Left colon (tissue), 2 donors: ENCODE results near the gene SLC1A4. TPM values are rescaled to one million over a fixed set of nuclear protein-coding genes. Genes with fewer than 3 reads are reported as not detected.
"Not testable (repeated sequence)": the region's sequence is repeated elsewhere in the genome, so short reads cannot be mapped to it uniquely, and the experiment has no call there.

ENCODE experiments used
- ATAC-seq: fragments of 200-7000 bp; cut with Tn5 transposase; one replicate; pipeline ENCODE4 v1.9.1; 2020; ENCODE audit warnings: mild to moderate bottlenecking, moderate library complexity
- DNase-seq, 2 donors: peaks; one replicate each; pipeline ENCODE4 v3.0.0-alpha.2; 2020
- intact Hi-C, 2 donors: fragments of 100-400 bp; cut with DNase I in 1 of 2; cut with micrococcal nuclease in 1 of 2; formaldehyde crosslinking; loops; one replicate each; pipeline versions ENCODE4 v1.11.2 to v1.14.0; 2022; cut with DNase I, micrococcal nuclease
- total RNA-seq, 2 donors: library from RNA; stranded (reverse); fragmentation: NEBNext Ultra II Directional; extraction: Animal tissue kit (Norgen Biotek cat#: 25700); gene quantifications; one replicate each; pipeline ENCODE4 v1.2.1, GENCODE V29; 2021
- donor health status: DM: no; HTN: no; CAD: no.
- donor health status: DM: yes; HTN: yes; CAD: no.

Gene SLC1A4
- total RNA-seq, 2 donors from 2014 or later, result 10.8 to 12.5 TPM

DNA sequence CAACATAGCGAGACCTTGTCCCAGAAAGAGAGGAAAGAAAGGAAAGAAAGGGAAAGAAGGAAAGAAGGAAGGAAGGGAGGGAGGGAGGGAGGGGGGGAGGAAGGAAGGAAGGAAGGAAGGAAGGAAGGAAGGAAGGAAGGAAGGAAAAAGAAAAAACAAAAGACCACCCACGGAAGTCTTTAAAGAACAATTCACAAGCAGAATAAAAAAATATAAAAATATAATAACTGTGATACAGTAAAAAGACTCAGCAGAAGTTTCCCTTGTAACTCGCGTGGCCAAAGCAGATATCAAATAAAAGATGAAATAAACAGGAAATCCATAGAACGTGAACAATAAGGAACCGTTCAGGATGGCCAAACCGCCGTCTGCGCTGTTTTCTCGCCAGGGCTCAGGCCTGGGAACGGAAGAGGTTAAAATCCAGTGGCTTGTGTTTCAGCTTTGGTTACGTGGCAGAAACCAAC, 1.2 kb upstream of the SLC1A4 start:
- DNase-seq, result no peak
- intact Hi-C loops, result no loop called here
- no peak for ATAC-seq

DNA sequence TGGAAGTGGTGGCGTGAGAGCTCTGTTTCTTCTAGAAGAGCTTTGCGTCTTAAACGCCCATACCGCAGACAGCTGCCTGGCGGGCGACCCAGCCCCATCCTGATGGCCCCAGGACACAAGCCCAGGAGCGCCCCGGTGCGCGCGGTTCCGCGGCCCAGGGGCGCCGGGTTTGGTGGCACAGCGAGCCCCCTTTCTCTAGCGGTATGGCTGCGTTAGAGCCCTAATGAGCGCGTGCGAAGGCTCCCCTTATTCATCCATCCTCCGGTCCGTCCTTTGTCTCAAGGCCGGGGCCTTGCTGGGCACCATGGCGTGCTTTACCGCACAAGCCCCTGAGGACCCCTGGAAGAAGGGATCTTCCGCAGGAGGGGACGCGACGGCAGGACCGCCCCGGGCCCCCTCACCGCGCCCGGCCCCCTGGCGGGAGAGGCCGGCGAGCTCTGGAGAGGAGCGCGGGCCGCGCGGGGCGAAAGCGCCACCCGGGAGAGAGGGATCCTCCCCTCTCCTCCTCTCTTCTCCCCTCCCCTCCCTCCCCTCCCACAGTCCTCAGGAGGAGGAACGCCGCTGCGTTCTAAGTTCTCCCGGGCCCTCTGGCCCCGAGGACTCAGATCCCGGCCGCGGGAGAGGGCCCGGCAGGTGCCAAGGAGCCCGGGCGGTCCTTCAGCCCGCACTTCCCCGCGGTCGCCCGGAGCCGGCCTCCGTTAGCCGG, 626 bp upstream of the SLC1A4 start:
- ATAC-seq (peak; percentile 64), DNase-seq (peak; percentile 72 to 73)
- intact Hi-C loops, result no loop called here

DNA sequence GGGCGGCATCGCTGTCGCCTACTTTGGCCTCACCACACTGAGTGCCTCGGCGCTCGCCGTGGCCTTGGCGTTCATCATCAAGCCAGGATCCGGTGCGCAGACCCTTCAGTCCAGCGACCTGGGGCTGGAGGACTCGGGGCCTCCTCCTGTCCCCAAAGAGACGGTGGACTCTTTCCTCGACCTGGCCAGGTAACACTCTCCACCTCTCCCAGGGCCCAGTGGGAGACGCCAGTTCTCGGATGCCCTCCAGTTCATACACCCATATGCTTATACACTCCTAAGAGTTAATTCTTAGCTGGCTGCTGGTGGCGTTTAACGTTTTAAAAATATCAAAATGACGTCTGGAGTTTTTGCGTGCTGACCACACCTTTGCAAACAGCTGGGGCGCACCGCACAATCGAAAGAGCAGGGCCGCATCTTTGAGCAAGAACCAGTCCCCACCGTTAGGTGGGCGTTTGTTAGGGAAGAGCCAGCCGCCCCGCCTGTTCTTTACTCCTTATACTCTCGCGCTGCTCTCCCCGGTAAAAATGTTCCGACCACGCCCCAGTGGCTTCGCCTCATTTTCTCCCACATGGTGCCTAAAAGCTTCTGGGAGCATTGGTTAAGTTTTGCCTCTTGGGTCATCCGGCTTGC, 899 bp downstream of the SLC1A4 start:
- intact Hi-C loops, result no loop called here
- ATAC-seq (peak; percentile 0), DNase-seq (peak; percentile 33 to 42)

DNA sequence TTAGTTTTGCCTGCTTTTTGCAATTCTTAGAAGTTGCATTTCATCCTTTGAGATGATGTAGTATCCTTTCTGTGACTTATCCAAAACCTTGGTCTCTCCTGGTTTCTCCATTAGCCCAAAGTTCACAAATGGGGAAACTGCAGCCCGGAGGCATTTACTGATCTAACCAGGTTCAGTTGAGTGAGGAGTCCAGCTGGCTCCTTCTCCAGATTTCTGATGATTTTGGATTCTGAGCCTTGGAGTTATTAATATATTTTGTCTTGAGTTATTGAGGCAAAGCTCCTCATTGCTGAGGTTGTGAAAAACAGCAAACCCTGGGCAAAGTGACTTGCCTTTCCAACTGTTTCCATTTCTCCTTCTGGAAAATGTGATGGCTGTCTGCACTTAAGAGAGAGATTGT, 1.7 kb downstream of the SLC1A4 start:
- ATAC-seq, result no peak
- no peak for DNase-seq
- intact Hi-C loops, result no loop called here

DNA sequence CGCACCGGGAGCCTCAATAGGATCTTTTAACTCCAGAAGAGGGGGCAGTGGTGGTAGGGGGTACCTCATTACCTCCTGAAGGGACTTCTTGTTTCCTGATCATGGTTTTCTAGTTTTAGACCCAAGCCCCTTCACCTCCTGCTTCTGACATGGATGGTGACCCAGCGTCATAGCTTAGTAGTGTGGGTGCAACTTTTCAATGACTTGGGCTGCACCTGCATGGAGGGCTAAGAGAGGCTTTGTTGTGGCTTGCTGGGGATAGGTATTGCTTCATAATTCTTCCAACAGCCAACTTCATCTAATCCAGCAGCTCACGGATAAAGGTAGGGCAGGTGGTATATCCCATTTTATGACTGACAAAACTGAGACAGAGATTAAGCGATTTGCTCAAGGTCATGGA, 3.0 kb downstream of the SLC1A4 start:
- no peak for DNase-seq
- ATAC-seq, result no peak
- intact Hi-C loops, result no loop called here

DNA sequence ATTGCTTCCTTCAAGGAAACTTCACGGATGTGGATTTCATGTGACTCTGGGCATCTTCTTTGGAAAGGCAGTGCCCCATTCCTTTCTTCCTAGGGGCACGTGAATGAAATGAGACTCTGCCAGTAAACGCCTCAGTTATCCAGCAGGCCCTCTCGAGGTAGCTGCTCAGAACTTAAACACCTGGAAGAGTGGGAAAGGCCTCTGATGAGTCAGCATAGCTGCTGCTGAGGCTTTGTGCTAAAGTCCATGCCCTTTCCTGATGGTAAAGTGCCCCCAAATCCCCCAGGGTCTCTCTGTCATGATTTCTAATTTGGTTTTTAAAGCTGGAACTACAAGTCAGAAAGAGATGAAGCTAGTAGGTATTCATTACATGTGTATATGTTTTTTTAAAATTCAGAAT, 3.8 kb downstream of the SLC1A4 start:
- DNase-seq (no peak), ATAC-seq (no peak)
- intact Hi-C loops, result no loop called here

DNA sequence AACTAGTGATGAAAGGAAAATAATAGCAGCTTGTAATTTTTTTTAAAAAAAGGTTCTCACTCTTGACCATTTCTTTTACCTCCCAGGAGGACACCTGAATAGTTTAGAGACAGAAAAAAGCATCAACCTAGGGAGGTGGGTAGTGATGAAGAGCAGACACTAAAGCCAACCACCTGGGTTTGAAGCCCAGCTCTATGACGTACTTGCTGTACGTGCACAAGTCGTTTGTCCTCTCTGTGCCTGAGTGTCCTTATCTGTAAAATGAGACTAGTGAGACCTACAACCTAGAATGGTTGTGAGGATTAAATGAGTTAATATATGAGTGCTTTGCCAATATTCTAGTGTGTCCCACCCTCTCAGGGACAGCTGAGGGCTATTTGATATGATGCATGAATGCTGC, 5.8 kb downstream of the SLC1A4 start:
- no peak for ATAC-seq
- no peak for DNase-seq
- intact Hi-C loops, result no loop called here

DNA sequence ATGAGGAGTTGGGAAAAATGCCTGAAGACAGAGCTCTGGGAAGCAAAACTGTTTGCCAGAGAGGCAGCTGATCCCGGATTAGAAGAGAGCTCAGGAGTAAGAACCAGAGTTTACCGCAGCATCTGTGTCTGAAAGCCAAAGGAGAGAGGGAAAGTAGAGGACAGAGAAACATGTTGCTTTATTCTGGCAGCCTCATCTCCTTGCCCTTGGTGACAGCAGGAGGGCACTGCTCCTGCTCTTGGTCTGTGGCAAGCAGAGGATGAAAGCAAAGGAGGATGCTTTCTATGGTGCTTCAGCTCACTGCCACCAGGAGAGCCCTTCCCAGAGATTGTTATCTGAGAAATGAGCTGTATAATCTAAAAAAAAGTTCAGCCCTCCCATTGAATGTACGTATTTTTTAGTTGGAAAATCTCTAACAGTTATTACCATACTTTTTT, 7.7 kb downstream of the SLC1A4 start:
- ATAC-seq, result no peak
- intact Hi-C loops, result no loop called here
- DNase-seq, result no peak

DNA sequence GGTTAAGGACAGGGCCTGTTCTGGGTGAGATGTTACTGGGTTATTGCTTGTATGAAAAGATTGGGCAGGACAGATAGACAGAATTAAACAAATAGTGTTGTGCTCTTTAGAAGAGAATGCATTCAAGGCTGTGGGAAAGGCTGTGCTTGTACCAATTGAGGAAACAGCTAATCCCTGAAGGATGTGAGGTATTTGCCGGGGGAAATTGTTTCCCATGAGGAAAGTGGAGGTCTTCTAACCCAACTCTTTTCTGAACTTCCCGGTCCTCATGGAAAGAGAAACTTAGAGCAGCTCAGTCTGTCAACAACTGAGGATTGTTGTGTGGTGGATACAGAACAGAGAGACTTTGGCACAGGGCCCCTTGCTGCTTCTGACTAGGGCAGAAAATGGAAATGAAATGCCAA, 9.5 kb downstream of the SLC1A4 start:
- intact Hi-C loops, result no loop called here
- ATAC-seq (no peak), DNase-seq (no peak)

DNA sequence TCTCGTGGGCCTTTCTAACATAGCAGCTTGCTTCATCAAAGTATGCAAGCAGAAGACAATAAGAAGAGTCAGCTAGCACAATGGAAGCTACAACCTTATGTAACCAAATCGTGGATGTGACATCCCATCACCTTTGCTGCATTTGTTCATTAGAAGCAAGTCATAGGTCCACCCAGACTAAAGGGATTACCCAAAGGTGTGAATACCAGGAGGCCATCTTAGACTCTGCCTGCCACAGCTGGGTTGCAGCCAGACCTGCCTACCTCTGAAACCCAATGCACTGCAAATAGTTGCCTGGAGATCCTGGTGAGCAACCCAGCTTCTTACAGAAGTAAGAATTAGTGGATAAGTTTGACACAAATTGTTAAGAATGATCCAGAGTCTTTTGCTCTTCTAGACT, 10.6 kb downstream of the SLC1A4 start:
- no peak for DNase-seq
- intact Hi-C loops, result no loop called here
- no peak for ATAC-seq

DNA sequence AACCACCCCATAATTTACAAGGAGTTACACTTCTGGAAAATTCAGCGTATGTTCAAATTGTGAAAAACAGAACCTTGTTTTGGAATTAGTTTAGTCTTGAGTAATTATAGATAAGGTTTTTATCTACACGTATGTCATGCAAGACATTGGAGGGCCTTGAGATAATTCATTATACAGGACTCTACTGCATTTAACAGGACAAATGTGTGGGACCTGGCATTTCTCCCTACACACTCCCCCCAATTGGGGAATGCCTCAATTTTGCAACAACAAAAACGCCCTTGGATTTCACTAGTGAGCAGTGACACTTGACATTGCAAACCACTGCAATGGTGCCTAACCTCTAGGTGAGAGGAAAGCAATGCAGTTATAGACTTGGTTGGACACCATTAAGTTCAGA, 11.4 kb downstream of the SLC1A4 start:
- intact Hi-C loops, result no loop called here
- no peak for DNase-seq
- ATAC-seq, result no peak

DNA sequence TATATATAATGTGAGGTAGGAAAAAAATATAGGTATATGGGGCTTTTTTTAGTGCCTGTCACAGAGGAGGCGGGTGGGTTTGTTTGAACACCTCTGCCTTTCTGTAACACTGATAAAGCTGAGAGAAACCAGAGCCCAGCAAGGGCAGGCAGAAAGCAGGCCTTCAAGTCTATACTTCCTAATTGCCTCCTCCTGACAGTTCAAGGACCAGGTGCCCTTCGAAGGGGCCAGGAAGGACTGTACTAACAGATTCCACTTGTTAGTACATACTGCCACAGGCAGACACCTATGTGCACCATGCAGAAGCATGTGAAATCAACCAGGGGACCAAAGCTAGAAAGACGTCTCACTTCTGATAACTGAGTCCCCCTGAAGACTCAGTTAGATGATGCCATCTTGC, 13.8 kb downstream of the SLC1A4 start:
- DNase-seq, result no peak
- intact Hi-C loops, result no loop called here
- ATAC-seq, result no peak

DNA sequence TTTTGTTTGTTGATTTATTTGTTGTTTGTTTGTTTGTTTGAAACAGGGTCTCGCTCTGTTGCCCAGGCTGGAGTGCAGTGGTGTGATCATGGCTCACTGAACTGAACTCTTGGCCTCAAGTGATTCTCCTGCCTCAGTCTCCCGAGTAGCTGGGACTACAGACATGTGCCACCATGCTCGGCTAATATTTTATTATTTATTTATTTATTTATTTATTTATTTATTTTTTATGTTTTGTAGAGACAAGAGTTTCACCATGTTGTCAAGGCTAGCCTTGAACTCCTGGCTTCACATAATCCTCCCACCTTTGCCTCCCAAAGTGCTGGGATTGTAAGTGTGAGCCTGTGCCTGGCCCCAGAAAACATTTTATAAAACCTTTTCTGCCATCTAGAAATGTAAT, 15.0 kb downstream of the SLC1A4 start:
- ATAC-seq, DNase-seq, intact Hi-C loops: not testable (repeated sequence)

DNA sequence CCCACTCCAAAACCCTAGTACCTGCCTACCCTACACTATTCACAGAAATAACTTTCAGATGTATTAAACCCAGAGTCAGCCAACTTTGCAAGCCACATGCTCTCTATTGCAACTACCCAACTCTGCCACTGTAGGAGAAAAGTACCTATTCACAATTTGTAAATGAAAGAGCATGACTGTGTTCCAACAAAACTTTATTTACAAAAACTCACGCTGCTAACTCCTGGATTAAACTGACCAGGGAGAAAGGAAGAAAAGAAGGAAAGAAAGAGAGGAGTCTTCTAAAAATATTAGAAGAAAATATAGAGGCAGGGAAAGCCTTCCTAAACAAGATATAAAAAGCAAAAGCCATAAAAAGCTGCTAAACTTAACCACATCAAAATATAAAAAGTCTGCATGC, 24.6 kb downstream of the SLC1A4 start:
- intact Hi-C loops, result no loop called here
- no peak for DNase-seq
- no peak for ATAC-seq

DNA sequence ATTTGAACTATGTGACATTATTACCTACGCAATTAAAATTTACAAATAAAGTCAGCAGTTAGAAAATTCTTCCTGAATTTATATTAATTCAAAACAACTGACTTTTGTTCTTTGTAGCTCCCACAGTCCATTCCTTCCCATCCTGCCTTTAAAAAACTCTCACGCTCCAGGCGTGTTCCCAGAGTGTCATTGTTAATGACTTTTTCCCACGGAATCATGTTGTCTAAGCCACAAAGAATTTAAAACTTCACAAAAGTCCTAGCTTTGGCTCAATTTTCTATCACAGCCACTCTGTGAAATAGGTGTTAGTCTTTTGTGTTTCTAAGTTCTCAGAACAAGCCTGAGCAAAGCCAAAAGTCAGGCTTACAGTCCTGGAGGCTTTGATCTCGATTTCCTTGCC, 26.5 kb downstream of the SLC1A4 start:
- intact Hi-C loops, result no loop called here

DNA sequence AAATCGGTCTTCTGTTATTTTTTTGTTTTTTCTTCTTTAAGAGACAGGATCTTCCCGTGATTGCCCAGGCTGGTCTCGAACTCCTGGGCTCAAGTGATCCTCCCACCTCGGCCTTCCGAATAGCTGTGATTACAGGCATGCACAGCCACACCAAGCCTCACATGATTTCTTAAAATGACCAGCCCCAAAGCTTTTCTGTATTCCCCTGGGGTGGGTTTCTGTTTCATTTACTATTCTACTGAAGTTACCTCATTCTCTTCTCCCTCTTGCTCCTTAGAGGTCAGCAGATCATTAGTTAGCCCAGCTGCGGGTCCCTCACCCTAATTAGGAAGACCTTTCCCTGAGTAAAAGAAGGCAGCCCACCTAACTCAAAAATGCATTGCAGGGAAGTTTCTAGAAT, 27.6 kb downstream of the SLC1A4 start:
- ATAC-seq, result no peak
- no peak for DNase-seq
- intact Hi-C loops, result no loop called here

More for the DNA sequence above, 26.5 kb downstream of the SLC1A4 start:
- ATAC-seq (no peak), DNase-seq (no peak)

DNA sequence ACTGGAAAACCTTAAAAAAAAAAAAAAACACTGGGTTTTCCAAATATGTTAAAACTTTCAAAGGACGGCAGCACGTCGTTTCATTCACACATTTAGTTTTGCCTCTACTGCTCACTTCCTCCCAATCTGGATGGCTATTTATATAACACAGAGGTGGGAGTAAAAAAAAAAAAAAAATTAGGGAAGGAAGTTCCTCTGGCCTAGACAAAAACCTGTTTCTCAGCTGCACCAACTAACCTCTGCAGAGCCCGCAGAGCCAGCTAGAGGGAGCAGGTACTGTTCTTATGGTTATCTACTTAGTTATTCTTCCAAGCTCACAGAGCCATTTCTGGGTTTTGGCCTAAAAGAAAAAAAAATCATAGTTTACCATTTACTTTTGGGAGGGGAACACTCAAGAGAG, 28.1 kb downstream of the SLC1A4 start:
- ATAC-seq (peak; percentile 74), DNase-seq (peak in 1 of 2 donors; percentile 40)
- intact Hi-C loops, result no loop called here

DNA sequence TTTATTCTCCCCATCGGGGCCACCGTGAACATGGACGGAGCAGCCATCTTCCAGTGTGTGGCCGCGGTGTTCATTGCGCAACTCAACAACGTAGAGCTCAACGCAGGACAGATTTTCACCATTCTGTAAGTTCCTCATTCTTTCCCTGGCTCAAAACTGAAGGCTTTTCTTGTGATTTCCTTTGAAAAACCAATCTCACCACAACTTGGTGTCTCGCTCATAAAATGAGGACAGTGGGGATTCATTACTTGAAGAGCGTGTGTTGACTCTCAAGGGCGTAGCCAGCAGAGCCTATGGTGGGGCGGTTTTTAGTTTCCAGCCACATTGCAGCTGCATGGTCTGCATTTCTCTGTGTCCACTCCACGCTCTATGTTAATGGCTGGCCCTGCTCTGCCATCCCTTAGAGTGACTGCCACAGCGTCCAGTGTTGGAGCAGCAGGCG, 29.0 kb downstream of the SLC1A4 start:
- intact Hi-C loops, result no loop called here
- ATAC-seq (no peak), DNase-seq (peak in 1 of 2 donors; percentile 34)

DNA sequence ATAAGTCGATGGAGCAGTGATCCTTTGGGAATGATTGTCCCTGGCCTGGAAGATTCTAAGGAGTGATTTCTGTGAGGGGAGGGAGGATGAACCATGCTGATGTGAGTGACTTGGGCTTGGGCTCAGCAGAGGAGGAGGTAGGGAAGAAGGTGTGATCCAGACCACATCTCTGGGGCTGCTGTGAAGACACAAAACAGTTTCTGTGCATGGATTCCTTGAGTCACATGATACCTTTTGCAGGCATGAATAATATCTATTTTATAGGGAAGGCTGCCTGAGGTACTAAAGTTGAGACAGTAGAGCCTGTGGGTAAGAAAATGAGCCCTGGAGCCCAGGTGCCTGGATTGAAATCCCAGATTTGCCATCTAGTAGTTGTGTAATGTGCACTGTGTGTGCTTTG, 29.8 kb downstream of the SLC1A4 start:
- intact Hi-C loops, result no loop called here
- ATAC-seq (no peak), DNase-seq (no peak)

DNA sequence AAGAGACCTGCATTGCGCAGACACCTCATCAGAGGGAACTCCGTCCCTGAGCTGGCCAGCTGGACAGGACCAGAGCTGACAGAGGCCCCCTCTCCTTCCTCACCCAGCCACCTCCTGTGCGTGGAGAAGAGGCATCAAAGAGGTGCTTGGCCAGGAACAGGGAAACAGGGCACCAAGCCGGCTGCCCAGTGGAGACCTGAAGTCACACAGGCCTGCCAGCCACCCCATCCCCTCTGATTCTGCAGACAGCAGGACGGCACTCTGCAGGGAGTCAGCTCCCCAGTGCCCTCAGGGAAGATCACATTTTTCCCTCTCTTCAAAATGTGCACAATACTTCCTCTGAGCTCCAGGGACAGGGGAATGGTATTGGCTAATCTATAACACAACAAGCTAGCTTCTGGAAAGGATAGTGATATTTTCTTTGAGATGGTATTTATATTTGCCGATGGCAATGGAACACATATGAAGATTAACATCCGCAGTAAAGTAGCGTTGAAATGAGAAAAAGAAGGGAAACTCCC, 30.5 kb downstream of the SLC1A4 start:
- intact Hi-C loops, result no loop called here
- DNase-seq (no peak), ATAC-seq (no peak)
